ENCODE measurements around the gene SPR. TPM values are rescaled to one million over a fixed set of nuclear protein-coding genes. Genes with fewer than 3 reads are reported as not detected.
A peak's percentile ranks its signal among the peaks of the same experiment; 100 is the strongest.

The SPR gene
- total and polyA plus RNA-seq, 3 experiments from 2014 or later = 0.14 to 9.3 (median 8.8) TPM

DNA sequence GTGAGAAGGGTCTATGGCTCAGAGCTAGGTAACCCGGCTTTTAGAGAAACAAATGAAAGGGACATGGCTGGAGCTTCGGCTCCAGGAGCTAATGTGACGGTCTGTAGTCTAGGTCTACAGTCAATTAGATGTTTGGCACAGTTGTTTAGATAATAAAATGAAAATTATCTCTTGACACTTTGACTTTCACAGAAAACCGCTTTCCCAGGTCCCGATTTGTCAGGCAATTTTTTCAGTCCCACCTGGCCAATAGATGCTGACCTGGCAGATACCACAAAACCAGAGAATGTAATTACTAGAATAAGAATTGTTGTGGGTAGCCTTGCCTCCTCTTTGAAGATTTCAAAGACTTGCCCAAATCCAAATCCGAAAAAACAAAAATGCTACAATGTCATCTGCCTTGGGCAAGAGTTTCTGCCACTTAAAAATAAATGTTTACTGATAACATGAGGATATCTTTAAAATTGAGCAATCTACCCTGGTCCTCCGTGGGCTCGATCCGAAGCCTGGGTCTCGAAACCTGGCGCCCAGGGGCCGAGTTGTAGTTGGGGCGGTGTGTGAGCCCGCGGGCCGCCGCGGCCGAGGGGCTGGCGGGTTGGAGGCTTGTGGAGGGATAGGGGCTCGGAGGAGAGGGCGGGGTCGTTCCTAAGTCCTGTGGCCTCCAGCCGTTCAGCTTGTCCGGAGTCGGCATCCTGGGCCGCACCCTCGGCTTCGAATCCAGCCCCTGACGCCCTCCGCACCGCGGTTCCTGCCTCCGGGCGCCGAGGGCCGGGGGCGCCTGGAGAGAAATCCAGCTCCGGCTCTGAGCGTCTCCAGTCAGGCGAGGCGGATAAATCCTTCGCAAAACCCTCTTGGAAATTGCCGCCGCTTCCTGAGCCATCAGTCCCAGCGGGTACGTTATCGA lies 32.5 kb downstream of the SPR start:
- Histone ChIP-seq H3K27ac (ENCODE audit: low read depth, low read length) (no peak overlapping the region), H3K4me3 (ENCODE audit: low read length) (peak overlapping the region; percentile 26), H3K4me1 (ENCODE audit: insufficient read depth, low read length) (peaks cover 44% of the 10 kb centered on the region), H3K27me3 (ENCODE audit: insufficient read depth, low read length, poor library complexity, severe bottlenecking) (peaks cover 75% of the 10 kb centered on the region), H3K9me3 (ENCODE audit: low read length) (no peaks in the 10 kb centered on the region), H3K36me3 (ENCODE audit: insufficient read depth, low read length) (no peaks in the 10 kb centered on the region)
- Mint-ChIP-seq H3K4me1 (peaks cover 27 to 51% (median 29%) of the 10 kb centered on the region in 3 donors), H3K27ac (no peak overlapping the region), H3K4me3 (peak overlapping the region; percentile 17 to 80 (median 52)), H3K36me3 (no peaks in the 10 kb centered on the region), H3K27me3 (peaks cover 62 to 67% of the 10 kb centered on the region in 2 donors), H3K9me3 (no peaks in the 10 kb centered on the region)
- ChIA-PET POLR2A (interaction anchor here (0.8 kb wide), 1 partner anchor 12 kb away, joined by 3 read pairs; no protein-coding TSS in a partner anchor), CTCF (no interaction called here)
- no peak for DNase-seq

DNA sequence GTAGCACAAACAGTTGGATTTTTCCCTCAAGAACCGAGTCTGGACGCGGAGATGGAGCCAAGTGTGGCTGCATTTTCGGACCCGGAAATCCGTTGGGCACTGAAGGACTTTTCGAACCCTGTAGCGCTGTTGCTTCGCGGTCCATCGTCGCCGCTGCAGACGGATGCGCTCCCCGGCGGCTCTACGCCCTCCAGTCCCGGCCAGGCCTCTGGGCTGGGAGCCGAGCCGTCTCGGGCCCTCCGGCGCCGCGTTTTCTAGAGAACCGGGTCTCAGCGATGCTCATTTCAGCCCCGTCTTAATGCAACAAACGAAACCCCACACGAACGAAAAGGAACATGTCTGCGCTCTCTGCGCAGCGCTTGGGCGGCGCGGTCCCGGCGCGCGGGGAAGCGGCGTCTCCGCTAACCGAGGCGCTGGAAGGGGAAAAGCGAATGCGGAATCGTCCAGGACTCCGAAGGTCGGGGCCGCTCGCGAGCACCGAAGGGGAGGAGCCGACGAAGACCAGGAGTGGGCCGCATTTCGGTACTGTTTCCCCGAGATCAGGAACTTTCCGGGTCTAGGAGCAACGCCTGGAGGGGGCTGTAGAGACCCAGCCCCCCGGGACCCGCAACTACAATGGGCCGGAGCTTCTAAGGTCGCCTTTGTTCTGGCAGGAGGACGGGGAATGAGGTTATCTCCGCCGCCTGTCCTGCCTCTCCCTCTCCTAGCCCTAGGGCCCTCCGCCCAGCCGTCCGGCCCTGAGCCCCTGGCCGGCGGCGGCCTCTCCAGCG lies 33.3 kb downstream of the SPR start:
- DNase-seq = no peak
- Mint-ChIP-seq H3K9me3 (peaks cover 0 to under 1% (median 0%) of the 10 kb centered on the region in 5 donors), H3K4me1 (peaks cover 21 to 48% (median 25%) of the 10 kb centered on the region in 3 donors), H3K27me3 (peaks cover 59 to 61% of the 10 kb centered on the region in 2 donors), H3K27ac (no peak overlapping the region), H3K36me3 (no peaks in the 10 kb centered on the region), H3K4me3 (peak overlapping the region; percentile 30 to 70 (median 52))
- POLR2A ChIA-PET = no interaction called here
- peak overlapping the region; percentile 26 for H3K4me3 ChIP-seq (ENCODE audit: low read length)
- no peaks in the 10 kb centered on the region for H3K9me3 ChIP-seq (ENCODE audit: low read length)
- no peaks in the 10 kb centered on the region for H3K36me3 ChIP-seq (ENCODE audit: insufficient read depth, low read length)
- H3K27me3 ChIP-seq (ENCODE audit: insufficient read depth, low read length, poor library complexity, severe bottlenecking) = peaks cover 72% of the 10 kb centered on the region
- CTCF ChIA-PET = no interaction called here
- no peak overlapping the region for H3K27ac ChIP-seq (ENCODE audit: low read depth, low read length)
- peaks cover 36% of the 10 kb centered on the region for H3K4me1 ChIP-seq (ENCODE audit: insufficient read depth, low read length)

DNA sequence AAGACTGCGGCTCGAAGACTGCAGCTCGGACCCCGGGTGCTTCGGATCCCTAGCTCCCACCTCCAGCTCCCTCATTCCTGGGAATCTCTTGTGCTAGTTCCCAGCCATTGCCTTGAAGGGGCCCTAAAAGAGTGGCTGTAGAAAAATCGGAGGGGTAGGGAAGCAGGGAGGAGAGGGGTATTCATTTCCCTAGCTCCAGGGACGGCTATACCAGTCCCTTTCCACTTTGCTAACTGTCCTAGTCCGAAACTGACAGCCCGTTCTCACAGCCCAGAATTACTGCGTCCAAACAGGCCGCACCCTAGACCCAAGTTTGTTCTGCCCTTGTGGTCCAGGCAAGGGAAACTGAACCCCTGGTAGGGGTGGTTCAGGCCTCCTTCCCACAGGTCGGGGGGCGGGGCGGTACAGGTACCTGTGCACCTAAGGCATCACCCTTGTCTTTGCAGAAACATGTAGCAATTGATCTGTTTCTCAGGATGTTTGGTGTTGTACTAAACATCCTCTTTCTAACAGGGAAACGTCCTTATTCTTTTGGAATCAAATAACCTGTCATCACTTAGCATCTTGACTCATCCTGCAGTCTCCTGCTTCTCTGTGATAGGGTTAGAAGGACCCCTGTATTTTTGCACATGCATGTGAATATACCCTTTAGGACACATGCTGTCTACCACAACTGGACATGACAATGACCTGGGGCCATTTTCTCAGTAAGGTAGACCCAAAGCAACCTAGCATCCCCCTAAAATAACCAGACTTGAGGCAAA lies 34.1 kb downstream of the SPR start:
- Histone ChIP-seq H3K36me3 (ENCODE audit: insufficient read depth, low read length) (no peaks in the 10 kb centered on the region), H3K9me3 (ENCODE audit: low read length) (no peaks in the 10 kb centered on the region), H3K27ac (ENCODE audit: low read depth, low read length) (no peak overlapping the region), H3K4me1 (ENCODE audit: insufficient read depth, low read length) (peaks cover 31% of the 10 kb centered on the region), H3K27me3 (ENCODE audit: insufficient read depth, low read length, poor library complexity, severe bottlenecking) (peaks cover 74% of the 10 kb centered on the region), H3K4me3 (ENCODE audit: low read length) (no peak overlapping the region)
- peak overlapping the region in 1 of 7 donors; percentile 54 for H3K4me3 Mint-ChIP-seq
- CTCF ChIA-PET = no interaction called here
- no peaks in the 10 kb centered on the region for H3K36me3 Mint-ChIP-seq
- POLR2A ChIA-PET = no interaction called here
- H3K27ac Mint-ChIP-seq = peak overlapping the region in 1 of 8 donors; percentile 11
- peaks cover 57 to 63% of the 10 kb centered on the region in 2 donors for H3K27me3 Mint-ChIP-seq
- peaks cover 0 to 2% (median 0%) of the 10 kb centered on the region in 5 donors for H3K9me3 Mint-ChIP-seq
- H3K4me1 Mint-ChIP-seq = peaks cover 20 to 50% (median 23%) of the 10 kb centered on the region in 3 donors
- no peak for DNase-seq

DNA sequence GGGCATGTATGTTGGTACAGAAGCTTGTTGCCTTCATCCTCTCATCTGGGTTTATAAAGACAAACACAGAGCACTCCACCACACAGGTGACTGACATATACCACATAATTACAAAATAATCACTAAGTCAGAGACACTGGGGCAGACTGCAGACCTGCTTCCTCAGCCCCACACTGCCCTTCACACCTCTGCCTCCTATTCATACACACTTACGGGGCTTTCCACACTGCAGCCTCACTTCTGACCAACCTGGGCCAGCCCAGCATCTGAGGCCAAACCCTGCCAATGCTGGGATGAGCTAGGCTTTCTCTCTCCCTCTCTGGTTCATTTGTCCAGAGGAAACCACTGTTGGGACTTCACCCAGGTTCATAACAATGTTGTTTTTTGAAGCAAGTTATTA lies 34.6 kb downstream of the SPR start:
- H3K9me3 Mint-ChIP-seq = peaks cover 0 to 2% (median 0%) of the 10 kb centered on the region in 5 donors
- Histone ChIP-seq H3K36me3 (ENCODE audit: insufficient read depth, low read length) (no peaks in the 10 kb centered on the region), H3K27ac (ENCODE audit: low read depth, low read length) (no peak overlapping the region), H3K4me3 (ENCODE audit: low read length) (no peak overlapping the region), H3K9me3 (ENCODE audit: low read length) (no peaks in the 10 kb centered on the region), H3K27me3 (ENCODE audit: insufficient read depth, low read length, poor library complexity, severe bottlenecking) (peaks cover 74% of the 10 kb centered on the region), H3K4me1 (ENCODE audit: insufficient read depth, low read length) (peaks cover 25% of the 10 kb centered on the region)
- no peak for DNase-seq
- H3K27me3 Mint-ChIP-seq = peaks cover 55 to 62% of the 10 kb centered on the region in 2 donors
- H3K27ac Mint-ChIP-seq = no peak overlapping the region
- peaks cover 17 to 45% (median 20%) of the 10 kb centered on the region in 3 donors for H3K4me1 Mint-ChIP-seq
- H3K4me3 Mint-ChIP-seq = peak overlapping the region in 1 of 7 donors; percentile 16
- POLR2A ChIA-PET = no interaction called here
- CTCF ChIA-PET = no interaction called here
- H3K36me3 Mint-ChIP-seq = no peaks in the 10 kb centered on the region

DNA sequence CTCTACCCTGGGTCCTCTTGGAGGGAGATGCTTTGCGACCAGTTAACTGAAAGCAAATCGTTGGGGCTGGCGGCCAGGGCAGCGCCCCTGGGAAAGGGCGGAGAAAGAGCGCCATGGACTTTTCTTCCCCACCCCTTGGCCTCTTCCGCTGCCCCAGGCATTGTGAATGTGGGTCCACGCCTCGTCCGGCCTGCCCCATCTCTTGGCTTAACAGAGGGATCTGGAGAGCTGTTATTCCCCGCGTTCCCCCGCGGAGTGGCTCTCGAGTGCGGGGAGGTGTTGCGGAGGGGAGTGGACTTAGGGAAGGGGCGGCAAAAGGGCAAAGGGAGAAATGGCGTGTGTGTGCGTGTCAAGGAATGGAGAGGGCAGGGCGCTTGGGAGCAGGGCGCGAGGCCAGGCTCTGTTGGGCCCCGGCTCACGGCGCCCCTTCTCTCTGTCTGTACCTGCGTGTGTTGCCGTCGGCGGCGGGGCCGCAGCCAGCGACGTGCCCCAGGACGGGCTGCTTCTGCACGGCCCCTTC lies 36.7 kb downstream of the SPR start:
- ChIA-PET POLR2A (no interaction called here), CTCF (no interaction called here)
- no peaks in the 10 kb centered on the region for H3K9me3 ChIP-seq (ENCODE audit: low read length)
- H3K4me3 ChIP-seq (ENCODE audit: low read length) = no peak overlapping the region
- Mint-ChIP-seq H3K4me1 (peaks cover 8 to 36% (median 13%) of the 10 kb centered on the region in 3 donors), H3K4me3 (peak overlapping the region in 3 of 7 donors; percentile 19 to 51 (median 48)), H3K36me3 (no peaks in the 10 kb centered on the region), H3K27ac (no peak overlapping the region), H3K27me3 (peaks cover 46 to 55% of the 10 kb centered on the region in 2 donors), H3K9me3 (peaks cover 0 to 2% (median 0%) of the 10 kb centered on the region in 5 donors)
- peaks cover 76% of the 10 kb centered on the region for H3K27me3 ChIP-seq (ENCODE audit: insufficient read depth, low read length, poor library complexity, severe bottlenecking)
- no peaks in the 10 kb centered on the region for H3K36me3 ChIP-seq (ENCODE audit: insufficient read depth, low read length)
- H3K27ac ChIP-seq (ENCODE audit: low read depth, low read length) = no peak overlapping the region
- DNase-seq = no peak
- H3K4me1 ChIP-seq (ENCODE audit: insufficient read depth, low read length) = peaks cover 13% of the 10 kb centered on the region

DNA sequence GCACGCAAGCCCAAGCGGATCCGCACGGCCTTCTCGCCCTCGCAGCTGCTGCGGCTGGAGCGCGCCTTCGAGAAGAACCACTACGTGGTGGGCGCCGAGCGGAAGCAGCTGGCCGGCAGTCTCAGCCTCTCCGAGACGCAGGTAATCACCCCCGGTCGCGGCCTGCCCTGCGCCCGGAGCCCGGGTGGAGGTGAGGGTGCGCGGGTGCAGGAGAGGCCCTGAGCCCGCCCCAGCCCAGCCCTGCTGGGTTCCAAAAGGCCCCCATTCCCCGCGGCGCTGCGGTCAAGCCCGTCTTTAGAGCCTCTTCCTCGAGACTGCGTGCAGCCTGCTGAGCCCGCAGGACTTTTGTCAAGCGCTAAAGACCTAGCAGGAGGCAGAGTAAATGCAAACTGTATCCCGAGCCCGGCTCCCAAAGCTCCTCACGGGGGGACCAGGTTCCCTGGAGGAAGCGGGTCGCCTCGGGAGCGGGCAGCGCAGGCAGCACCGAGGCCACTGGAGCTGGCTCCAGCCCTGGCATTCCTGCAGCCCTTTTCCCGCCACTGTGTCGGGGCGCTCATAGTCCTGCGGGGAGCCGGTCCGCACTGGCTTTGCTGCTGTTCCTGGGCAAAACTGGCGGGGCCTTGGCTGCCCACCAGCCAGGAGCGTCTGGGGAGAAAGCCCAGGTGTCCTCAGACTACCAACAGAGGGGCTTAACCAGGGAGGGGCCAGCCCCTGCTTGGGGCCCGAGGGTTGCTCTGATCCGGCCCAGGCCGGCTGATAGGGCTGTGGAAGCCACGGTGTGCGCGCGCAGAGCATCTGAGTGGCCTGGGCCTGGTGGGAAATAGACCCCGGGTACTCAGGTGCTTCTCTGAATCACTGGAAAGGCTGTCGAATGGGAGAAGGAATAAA lies 37.4 kb downstream of the SPR start:
- H3K36me3 ChIP-seq (ENCODE audit: insufficient read depth, low read length) = no peaks in the 10 kb centered on the region
- no peak overlapping the region for H3K27ac ChIP-seq (ENCODE audit: low read depth, low read length)
- H3K4me1 ChIP-seq (ENCODE audit: insufficient read depth, low read length) = peaks cover 9% of the 10 kb centered on the region
- Mint-ChIP-seq H3K27me3 (peaks cover 39 to 48% of the 10 kb centered on the region in 2 donors), H3K4me1 (peaks cover 1 to 29% (median 9%) of the 10 kb centered on the region in 3 donors), H3K9me3 (peaks cover 0 to 2% (median 0%) of the 10 kb centered on the region in 5 donors), H3K27ac (no peak overlapping the region), H3K4me3 (no peak overlapping the region), H3K36me3 (no peaks in the 10 kb centered on the region)
- ChIA-PET CTCF (no interaction called here), POLR2A (no interaction called here)
- no peaks in the 10 kb centered on the region for H3K9me3 ChIP-seq (ENCODE audit: low read length)
- H3K4me3 ChIP-seq (ENCODE audit: low read length) = no peak overlapping the region
- no peak for DNase-seq
- peaks cover 73% of the 10 kb centered on the region for H3K27me3 ChIP-seq (ENCODE audit: insufficient read depth, low read length, poor library complexity, severe bottlenecking)

All from CD8-positive, alpha-beta memory T cell (primary cell).